Suprapubic skin (tissue), 4 donors: ENCODE data around the gene DAB2IP.

ENCODE experiments used
- CTCF ChIP-seq, 2 donors: fragments of 200-600 bp in 1 of 2; fragments of 450-650 bp in 1 of 2; sonication (generic) in 1 of 2; IDR thresholded peaks; one replicate each; pipeline ENCODE4 v1.5.1; 2016 to 2019; ENCODE audit warnings: antibody characterized with exemption in 2 of 2, mild to moderate bottlenecking in 1 of 2, moderate library complexity in 1 of 2
- EP300 ChIP-seq: sonication (generic); formaldehyde crosslinking; IDR thresholded peaks from one replicate; pipeline ENCODE4 v1.6.1; 2017; ENCODE audit warnings: antibody characterized with exemption
- POLR2A ChIP-seq, 2 donors: fragments of 450-650 bp; IDR thresholded peaks; one replicate each; pipeline ENCODE4 v1.6.1; 2017; ENCODE audit warnings: antibody characterized with exemption in 2 of 2, mild to moderate bottlenecking in 2 of 2, moderate library complexity in 2 of 2
- POLR2AphosphoS5 ChIP-seq, 3 donors: sonication (generic); formaldehyde crosslinking; IDR thresholded peaks; one replicate each; pipeline ENCODE4 v1.6.1; 2017; ENCODE audit warnings: antibody characterized with exemption in 3 of 3

- TF ChIP-seq CTCF (IDR thresholded peaks at IDR 0.05) (no peak), POLR2A (IDR thresholded peaks at IDR 0.05) (no peak), POLR2AphosphoS5 (IDR thresholded peaks at IDR 0.05) (no peak), EP300 (no peak)
These were observed 120.6 kb downstream of the DAB2IP start for GRCh38 chr9:121771851-121772599.
